GM18870 (cell line): ENCODE results near the gene LRPPRC.

Source experiments
- ATAC-seq: cut with Tn5 transposase; IDR thresholded peaks from one replicate; pipeline ENCODE4 v1.9.1; 2021; ENCODE audit warnings: moderate library complexity; ENCODE audit not compliant: unreplicated experiment

Gene LRPPRC

GRCh38 chr2:43874776-43875451 lies 120.9 kb downstream of the LRPPRC start:
- no peak for ATAC-seq

DNA sequence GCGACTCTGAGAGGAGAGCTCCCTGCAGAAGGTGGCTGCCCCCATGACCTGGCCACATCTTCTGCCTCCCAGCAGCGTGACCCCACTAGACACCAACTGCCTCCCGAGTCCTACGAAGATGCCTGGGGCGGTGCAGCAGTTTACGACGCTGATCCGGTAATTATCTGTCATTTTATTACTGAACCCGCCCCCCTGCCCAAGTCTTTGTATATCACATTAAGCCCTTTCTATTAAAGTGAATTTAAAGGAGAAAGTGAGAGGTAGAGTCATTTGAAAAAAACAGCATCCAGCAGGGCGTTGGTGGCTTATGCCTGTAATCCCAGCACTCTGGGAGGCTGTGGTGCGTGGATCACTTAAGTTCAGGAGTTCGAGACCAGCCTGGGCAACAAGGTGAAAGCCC lies 123.6 kb downstream of the LRPPRC start:
- no peak for ATAC-seq

DNA sequence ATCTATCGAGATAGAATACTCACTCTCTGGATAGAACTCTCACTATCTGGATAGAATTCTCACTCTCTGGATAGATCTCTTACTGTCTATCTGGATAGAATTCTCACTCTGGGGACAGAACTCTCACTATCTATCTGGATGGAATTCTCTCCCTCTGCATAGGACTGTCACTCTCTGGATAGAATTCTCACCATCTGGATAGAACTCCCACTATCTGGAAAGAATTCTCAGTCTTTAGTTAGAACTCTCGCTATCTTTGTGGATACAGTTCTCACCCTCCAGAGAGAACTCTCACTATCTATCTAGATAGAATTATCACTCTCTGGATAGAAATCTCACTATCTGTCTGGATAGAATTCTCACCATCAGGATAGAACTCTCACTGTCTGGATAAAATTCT lies 140.5 kb downstream of the LRPPRC start:
- no peak for ATAC-seq

GRCh38 chr2:43854671-43855070 lies 141.1 kb downstream of the LRPPRC start:
- no peak for ATAC-seq

DNA sequence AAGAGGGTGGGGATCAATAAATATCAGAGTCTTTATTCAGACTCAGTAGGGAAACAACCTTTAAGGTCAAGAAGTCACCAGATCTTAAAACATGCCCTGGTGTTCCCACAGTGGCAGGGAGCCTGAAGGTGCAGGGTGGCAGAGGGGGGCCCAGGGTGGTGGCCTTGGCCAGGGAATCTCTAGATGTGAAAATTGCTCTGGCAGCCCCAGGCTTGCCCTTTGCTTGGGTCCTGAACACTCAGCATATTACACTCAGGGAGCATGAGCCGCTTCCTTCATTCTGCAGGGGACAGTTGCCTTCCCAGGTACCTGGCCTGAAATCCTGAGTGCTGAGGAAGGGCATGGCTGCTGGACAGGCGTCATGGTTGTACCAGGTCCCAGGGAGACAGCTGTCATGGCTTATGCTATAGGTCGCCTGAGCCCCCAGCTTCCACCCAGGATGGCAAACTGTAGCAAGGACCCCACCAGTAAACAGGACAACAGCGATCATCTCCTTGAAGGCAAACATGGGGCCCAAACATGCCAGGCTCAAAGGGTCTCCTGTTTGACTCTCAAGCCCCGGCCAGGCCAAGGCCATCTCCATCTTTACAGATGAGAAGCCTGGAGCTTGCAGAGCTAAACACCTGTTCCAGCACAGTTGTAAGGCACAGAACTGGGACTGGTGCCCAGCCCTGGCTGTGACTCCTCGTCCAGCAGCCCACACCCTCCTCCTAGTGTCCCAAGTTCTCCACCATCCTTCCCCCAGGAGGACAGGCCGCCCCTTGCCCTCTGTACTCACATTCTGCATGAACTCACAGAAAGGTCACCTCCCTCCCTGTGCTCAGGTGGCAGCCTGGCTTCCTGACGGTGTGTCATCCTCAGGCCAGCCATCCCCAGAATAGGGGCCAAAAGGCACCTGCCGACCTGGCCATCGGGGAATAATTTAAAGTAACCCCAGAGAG lies 142.4 kb downstream of the LRPPRC start:
- no peak for ATAC-seq

DNA sequence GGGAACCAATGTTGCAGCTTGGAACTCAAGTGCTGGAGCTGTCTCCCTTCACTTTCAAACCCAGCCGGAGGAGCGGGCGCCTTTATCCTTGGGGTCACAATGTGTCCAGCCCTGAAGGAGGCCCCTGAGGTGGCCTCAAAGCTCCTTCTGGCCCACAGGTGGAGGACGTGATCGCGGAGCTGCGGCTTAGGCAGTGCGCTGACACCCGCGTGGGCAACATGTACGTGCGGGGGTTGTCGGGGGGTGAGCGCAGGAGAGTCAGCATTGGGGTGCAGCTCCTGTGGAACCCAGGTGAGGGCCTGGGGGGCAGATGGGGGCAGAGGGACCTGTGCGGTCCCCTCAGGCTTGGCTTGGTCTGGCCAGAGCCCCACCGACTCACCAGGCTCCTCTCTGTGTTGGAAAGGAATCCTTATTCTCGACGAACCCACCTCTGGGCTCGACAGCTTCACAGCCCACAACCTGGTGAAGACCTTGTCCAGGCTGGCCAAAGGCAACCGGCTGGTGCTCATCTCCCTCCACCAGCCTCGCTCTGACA lies 143.5 kb downstream of the LRPPRC start:
- ATAC-seq: no peak

DNA sequence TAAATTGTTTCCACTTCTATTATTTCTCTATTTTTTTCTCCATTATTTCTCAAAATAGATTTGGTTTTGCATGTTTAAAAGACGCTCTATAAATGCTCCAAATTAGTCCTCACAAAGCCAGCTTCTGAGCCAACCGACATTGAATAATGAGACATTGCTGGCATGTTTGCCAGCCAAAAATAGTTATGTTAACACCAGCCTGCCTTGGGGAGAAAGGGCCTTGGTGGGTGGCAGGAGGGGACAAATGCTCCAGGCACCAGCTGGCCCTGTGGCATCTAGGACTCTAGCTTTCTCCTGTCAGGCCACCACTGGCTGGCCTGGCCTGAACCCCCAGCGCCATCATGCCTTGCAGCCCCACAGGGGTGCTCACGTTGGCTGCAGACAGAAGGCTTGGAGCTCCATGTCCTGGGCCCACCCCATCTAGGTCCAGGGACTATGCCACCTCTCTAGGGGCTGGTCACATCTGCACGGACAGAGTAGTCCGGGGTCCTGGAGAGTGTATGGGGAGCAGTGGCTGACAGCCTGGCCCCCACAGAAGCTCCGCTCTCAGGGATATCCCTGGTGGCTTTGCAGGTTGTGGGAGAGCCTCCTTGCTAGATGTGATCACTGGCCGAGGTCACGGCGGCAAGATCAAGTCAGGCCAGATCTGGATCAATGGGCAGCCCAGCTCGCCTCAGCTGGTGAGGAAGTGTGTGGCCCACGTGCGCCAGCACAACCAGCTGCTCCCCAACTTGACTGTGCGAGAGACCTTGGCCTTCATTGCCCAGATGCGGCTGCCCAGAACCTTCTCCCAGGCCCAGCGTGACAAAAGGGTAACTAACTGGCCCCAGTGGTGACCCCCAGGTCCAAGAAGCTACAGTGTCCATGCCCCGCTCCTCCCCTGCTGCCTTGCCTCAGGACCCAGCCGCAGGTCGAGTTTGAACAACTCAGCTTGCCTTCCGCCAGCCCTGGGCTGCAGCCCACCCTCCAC lies 144.5 kb downstream of the LRPPRC start:
- ATAC-seq: no peak

DNA sequence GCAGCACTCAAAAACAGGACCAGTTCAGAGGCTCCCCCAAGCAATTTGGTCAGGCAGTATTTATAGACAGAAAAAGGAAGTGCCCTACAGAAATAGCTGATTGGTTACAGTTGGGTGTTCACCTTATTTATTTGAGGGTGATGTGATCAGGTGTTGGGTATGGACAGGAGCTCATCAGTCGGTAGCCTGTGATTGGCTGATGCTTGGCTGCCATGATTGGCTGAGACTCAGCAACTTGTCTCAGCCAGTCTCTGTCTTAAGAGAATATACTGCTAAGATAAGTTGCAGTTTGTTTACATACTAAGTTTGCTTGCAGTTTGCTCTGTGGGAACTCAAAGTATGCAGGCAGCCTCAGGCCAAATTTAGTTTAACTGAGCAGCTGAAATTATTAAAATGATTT lies 147.6 kb downstream of the LRPPRC start:
- ATAC-seq: no peak

GRCh38 chr2:43846140-43846793 lies 149.5 kb downstream of the LRPPRC start:
- no peak for ATAC-seq

DNA sequence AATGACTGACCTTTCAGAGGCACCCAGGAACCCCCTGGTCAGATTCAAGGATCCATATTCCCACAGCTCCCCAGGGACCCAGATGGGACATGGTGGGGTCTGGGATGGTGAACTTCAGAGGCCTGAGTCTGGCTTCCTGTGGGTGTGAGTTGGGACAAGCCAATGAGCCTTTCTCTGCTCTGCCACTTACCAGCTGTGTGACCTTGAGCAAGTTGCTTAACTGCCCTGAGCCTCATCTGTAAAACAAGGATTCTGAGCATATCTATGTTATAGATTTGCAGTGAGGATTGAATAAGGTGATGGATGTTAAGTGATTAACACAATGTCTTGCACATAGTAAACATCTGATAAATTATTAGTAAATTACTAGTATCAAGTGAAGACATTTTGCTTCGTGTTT lies 150.6 kb downstream of the LRPPRC start:
- no peak for ATAC-seq

DNA sequence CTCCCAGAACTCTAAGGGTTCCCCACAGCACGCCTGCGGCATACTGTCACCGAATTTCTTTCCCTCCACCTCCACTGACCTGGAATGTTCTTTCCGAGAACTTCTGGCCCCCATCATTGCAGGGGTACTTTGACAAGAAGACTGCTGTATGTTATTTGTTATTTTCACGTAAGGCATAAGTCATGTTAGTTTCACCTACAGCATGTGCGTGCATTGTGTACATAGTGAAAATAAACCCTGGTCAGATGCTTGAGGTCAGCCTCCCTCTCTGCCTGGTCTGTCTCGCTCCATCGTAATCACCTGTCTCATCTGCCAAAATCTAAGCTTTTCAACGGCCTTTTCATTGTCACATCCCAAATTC lies 152.9 kb downstream of the LRPPRC start:
- no peak for ATAC-seq

GRCh38 chr2:43841949-43842865 lies 153.6 kb downstream of the LRPPRC start:
- ATAC-seq: no peak

GRCh38 chr2:43840965-43841364 lies 154.8 kb downstream of the LRPPRC start:
- ATAC-seq: no peak

- no peak for ATAC-seq
Measured at GRCh38 chr2:43839776-43840564, 155.8 kb downstream of the LRPPRC start.

GRCh38 chr2:43838560-43839267 lies 157.1 kb downstream of the LRPPRC start, which contains the start of the genes ABCG5 and ABCG8:
Gene ABCG5, minus strand, starts transcription at chr2:43838839. Its CDS starts 160 bp downstream, at chr2:43838679.
Gene ABCG8, plus strand, starts transcription at chr2:43838971. Its CDS starts 83 bp downstream, at chr2:43839054.
- ATAC-seq: no peak

DNA sequence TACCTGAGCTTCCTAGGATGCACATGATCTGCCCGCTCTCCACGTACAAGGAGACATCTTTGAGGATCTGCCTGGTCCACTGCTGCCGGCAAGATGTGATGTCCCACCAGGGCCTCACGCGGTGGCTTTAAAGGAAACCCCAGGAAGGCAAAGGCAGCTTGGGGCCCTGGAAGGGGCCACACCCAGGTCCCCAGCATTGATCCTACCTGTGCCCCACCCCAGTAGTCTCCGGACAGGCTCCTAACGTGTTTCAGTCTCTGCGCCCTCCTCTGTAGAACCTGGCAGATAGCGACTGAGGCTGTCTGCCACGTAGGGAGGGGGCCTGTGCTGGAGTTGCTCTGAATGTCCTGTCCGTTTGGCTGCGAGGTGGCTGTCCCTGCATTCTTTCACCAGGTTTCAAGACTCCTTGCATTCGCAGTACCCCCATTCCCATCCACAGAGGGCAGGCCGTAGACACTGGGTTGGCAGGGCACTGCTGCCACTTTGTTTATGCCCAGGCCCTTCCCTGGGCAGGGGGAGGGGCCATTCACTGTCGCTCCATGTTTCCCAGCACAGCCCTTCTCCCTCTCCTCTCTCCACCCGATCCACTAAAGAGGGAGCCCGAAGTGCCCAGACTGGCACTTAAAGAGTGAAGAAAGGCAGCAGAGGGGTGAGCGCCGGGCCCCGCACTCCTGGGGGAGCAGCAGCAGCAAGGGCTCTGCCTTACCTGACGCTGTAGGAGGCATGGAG lies 157.8 kb downstream of the LRPPRC start:
- no peak for ATAC-seq

- no peak for ATAC-seq
Measured at GRCh38 chr2:43837033-43837432, 158.8 kb downstream of the LRPPRC start.
